ENCODE results near the gene SULT2B1.
A peak's percentile ranks its signal among the peaks of the same experiment; 100 is the strongest.

Gene SULT2B1

DNA sequence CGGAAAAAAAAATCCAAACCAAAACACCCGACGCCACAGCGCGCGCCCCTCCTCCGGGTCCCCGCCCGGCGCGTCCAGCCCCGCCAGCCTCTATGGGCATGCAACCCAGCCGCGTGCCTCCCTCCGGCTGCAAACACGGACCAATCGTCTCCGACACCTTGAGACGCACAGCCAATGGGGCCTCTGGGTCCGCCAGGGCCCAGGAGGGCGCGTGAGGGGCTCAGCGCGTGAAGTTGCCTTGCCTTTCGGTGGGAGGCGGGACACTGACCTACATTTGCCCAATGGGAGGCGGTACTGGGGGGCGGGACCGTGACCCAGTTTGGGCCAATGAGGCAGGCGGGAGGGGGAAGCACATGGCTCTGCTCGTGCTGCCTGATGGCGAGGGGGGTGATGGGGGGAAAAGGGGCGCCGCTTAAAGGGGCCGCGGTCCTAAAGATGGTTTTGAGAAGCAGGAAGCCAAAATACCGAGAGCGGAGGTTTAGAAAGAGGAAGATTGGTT is 85.5 kb downstream of the SULT2B1 start:
- peak; percentile 99 for DNase-seq

DNA sequence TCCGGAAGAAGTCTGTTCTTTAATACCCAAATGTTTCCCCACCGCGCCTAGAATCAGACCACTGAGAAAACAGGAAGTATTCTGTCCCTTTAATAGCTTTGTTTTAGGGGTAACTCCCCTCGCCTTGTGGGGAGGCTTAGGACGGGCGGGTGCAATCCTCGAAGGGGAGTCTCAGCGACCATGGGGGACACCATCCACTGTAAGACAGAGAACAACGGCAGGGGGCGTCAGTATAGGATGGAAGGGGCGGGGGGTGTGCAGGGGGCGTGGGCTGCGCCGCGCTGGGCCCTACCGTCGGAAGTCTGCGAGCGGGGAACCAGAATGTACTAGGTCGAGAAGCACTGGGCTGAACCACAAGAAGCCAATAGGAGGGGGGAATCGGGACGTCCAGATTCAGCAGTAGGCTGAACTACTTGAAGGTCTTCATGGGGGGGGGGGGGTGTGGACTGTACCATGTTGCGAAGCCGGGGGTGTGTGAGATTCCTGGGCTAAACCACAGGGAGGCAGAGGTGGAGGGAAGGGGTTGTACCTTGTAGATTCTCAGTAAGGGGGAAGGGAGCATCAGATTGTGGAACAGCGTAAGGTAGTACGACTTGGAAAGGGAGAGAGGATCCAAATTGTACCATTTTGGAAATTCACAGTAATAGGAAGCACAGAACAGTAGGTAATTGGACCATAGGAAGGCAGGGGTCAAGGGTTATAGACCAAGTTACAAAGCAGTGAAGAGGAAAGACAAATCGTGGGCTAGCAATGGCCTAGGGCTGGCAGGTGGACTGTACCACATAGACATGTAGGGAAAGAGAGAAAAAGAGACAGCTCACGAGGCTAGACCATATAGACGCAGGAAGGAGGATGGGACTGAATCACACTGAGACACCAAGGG is 86.2 kb downstream of the SULT2B1 start:
- DNase-seq, result peak; percentile 97

DNA sequence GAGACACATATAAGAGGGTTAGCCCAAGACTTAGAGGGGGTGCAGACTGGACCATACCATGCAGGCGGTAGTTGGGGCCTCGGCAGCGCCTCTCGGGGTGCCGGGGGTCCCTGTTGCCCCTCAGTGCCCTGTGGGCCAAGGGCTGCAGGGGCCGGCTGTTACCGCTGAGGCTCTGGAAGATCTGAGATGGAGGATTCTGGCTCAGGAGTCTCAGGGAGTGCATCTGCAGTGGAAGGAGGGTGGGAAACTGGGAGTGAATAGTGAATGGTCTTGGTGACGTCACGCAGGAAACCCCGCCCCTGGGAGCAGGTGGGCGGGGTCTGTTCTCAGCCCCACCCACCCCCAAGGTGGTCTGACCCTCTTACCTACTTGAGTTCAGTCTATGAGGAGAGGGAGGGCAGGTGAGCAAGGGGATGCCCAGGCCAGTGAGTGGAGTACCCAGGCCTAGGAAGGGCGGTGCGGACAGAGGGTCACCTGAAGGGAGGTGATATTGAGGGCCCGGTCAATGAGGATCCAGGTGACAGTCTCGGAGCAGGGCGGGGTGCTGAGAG is 86.9 kb downstream of the SULT2B1 start:
- no peak for DNase-seq

DNA sequence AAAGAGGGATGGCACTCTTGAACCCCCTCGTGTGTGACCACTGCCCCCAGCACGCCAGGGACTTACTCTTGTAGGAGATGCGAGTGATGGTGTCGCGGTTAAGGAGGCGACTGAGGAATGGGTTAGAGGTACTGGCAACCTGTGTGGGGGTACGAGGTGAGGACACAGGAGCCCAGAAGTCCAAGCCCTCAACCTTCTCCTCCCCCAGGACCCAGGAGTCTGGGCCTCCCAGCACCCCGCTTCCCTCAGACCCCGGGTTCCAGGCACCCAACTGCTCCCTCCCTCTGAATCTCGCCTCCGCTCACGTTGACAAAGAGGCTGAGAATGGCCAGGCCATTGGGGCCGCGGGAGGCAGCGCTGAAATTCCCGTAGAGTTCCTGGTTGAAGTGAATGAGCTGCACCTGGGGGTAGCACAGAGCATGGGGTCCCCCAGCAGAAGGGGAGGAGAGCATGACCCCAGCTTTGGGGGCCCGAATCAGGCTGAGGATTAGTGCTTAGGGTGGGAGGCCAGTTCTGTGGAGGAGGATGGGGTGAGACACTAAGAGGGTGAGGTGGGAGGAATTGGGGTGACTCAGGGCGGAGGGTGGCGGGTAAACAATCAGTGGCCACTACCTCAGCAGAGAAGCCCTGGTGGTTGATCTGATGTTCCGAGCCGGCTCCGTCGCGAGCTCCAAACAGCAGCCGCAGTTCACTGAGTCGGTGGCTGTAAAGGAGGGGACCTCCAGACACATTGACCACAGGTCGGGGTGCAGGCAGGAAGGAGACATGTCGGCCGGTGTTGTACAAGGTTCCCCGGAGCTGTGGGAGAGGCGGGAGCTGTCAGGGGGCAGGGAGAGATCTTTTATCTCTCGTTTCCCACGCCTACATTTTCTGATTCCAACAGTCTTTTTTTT is 87.8 kb downstream of the SULT2B1 start:
- no peak for DNase-seq

DNA sequence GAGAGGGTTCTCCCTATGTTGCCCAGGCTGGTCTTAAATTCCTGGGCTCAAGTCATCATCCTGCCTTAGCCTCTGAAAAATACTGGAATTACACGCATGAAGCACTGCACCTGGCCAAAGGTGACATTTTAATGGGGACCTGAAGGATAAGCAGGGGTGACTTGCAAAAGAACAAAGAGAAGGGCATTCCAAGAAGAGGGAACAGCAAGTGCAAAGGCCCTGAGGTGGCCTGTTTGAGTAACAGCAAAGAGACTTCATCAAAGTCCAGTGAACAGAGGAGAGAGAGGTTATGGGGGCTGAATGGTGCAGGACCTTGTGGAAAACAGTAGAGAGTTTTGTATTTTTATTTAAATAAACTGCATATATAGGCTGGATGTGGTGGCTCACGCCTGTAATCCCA is 89.9 kb downstream of the SULT2B1 start:
- DNase-seq, result no peak

DNA sequence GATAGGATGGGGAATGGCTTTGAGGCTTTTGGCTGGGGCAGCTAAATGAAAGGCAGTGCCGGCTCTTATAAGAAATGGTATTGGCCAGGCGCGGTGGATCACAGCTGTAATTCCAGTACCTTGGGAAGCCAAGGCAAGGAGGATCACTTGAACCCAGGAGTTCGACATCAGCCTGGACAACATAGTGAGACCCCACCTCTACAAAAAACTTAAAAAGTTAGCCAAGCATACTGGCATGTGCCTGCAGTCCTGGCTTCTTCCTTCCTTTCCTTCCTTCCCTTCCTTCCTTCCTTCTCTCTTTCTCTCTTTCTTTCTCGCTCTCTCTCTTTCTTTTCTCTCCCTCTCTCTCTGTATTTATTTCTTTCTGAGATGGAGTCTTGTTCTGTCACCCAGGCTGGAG is 90.9 kb downstream of the SULT2B1 start:
- no peak for DNase-seq

DNA sequence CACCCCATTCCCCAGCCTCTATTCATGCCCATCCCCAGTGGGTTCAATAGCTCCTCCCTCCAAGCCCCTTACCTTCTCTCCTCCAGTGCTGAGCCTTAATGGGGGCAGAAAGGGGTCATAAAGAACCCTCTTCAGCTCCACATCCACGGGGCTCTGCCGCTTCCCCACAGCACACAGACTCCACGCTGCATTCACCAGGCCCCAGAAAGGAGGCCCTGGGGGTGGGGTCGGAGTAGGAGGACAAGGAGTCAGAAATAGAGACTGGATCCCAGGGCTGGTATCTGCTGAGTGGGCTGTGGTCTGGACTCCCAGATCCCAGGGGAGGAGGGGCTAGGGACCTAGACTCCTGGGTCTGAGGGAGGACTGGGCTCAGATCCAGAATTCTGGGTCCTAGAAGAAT is 92.4 kb downstream of the SULT2B1 start:
- DNase-seq, result no peak

DNA sequence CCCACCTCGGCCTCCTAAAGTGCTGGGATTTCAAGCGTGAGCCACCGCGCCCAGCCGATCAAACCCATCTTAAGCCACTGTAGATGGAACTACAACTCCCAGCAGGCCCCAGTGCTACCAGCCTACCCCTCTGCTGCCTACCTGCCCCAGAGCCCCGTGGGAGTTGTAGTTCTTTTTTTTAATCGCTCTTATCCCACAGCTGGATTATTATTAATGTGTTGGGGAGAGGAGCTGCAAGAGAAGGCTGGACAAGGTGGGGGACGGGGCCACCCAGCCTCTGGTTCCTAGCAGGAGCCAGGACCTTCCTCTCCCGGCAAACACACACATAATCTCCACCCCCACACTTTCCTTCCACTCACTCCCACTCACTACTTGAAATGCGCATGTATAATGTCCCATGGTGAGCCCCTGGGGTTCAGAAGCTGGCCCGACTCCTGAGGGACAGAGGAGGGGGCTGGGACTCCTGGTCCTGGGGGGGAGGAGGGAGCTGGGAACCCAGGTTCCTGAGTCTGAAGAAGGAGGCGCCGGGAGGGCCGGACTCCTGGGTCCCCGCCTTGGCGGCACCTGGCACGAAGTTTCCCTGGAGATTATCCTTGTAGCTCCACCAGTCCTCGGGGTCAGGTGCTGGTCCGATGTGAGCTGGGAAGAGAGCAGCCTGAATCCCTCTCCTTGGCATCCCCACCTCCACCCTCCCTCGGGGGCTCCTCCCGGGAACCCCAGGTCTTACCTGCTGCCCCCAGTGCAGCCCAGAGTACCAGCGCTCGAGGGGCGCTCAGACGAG is 93.1 kb downstream of the SULT2B1 start:
- DNase-seq, result peak; percentile 67

DNA sequence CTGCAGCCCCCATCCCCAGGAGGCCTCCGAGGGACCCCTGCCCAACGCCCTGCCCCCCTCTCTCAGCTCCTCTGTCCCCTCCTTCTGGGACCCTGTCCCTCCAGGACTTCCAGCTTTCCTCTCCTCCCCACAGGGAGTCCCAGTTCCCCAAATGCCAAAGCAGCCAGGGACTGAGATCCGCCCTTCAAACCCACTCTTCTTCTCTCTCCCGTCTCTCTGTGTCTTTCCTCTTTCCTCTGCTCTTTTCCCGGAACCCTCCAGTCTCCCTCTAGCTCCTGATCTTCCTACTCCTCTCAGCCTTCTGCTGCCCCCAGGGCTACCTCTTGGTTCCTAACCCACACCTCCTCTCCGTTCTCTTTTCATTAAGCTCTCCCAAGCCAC is 93.6 kb downstream of the SULT2B1 start:
- no peak for DNase-seq

DNA sequence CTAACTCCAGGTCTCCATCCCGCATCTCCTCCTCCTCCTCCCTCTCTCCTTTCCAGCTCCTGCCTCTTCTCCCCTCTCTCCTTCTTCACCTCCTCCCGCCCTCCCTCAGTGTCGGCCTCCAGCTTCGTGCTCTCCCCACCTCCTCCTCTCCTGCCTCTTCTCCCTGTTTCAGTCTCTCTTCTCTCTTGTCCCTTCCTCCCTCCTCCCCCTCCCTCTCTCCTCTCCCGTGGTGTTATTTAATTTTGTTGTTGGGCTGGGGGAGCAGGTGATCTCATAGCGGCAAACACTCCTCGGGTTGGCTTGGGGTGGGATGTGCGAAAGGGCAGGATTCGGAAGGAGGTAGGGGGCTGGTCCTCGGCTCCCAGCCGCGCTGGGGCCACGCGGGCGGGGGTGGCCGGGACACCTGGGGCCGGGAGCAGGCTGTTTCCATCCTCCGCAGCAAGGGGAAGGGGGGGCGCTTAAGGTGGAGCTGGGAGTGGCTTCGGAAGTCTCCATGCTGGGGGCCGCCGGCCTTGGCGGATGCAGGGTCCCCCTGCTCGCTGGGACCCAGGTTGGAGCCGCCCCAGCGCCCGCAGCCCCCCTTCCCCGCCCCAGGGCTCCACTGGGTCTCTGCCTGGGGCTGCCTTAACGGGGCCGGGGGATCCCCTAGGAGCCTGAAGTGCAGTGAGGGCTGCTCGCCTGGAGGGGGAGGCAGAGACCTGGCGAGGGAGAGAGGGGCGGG is 94.2 kb downstream of the SULT2B1 start, which contains the start of gene CA11:
Gene CA11 (minus strand): TSS at position 187 of the 721 bp plus-strand sequence. CDS start 555 bp downstream, outside the sequence.
- DNase-seq, result peak; percentile 76

DNA sequence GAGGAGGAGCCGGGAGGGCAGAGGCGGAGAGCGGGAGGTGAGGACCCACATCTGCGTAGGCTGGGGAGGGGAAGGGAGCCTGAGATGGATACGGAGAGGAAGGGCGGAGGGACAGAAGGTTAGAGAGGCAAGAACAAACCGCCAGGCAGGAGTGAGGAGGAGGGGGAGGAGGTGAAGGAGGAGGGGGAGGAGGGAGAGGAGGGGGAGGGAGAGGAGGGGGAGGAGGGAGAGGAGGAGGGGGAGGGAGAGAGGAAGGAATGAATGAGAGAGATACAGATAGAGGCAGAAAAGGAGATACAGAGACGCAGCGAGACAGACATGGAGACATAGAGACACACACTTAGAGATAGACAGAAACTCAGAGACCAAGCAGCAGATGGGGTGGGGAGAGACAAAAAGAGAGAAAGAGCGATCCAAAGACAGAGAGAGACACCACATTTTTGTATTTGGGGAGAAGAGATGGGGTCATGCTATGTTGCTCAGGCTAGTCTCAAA is 94.8 kb downstream of the SULT2B1 start:
- DNase-seq, result peak; percentile 83

DNA sequence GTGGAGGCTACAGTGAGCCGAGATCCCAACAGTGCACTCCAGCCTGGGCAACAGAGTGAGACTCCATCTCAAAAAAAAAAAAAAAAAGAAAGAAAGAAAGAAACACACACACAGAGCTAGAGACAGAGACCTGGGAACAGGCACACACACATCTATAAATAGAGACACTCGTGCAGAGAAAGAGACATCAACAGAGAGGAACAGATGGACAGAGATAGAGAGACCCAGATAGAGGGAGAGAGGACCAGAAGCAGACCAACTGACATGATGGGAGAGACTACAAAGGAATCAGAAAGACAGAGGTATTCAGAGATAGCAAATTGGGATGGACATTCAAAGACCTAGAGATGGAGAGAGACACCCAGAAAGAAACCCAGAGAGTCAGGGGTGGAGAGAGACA is 96.2 kb downstream of the SULT2B1 start:
- no peak for DNase-seq
